Measurements from ENCODE around the gene CACNA1C.

The CACNA1C gene

DNA sequence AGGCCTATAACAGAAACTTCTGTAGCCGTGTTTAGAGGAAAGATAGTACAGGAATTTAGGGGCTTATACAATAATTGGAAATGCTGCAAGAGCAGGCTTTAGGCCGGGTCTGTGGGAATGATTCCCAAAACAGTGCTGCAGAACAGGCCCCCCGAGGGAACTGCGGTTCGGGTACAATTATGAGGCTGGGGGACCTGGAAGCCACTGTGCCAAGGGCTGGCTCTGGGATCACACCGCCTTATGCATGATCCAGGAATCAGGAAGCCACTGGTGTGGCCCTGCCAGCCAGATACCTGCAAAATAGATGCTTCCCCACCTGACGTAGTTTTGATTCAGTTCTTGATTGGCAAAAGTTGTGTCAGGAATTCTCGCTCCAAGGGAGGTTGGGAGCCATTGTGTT, 55.4 kb downstream of the CACNA1C start:
- no peak for DNase-seq
- H3K27ac ChIP-seq: no peak overlapping the region
- H3K36me3 ChIP-seq (replicated peaks): no peaks in the 10 kb centered on the region
- H3K27me3 ChIP-seq (replicated peaks): no peaks in the 10 kb centered on the region
- H3K4me3 ChIP-seq (ENCODE audit: low read depth, low read length): no peak overlapping the region
- in situ Hi-C loops (cut with HindIII; ENCODE audit: low pct_ligation_motif_present, low sequenced_read_pairs): no loop called here
- TF ChIP-seq, protein P1, sequence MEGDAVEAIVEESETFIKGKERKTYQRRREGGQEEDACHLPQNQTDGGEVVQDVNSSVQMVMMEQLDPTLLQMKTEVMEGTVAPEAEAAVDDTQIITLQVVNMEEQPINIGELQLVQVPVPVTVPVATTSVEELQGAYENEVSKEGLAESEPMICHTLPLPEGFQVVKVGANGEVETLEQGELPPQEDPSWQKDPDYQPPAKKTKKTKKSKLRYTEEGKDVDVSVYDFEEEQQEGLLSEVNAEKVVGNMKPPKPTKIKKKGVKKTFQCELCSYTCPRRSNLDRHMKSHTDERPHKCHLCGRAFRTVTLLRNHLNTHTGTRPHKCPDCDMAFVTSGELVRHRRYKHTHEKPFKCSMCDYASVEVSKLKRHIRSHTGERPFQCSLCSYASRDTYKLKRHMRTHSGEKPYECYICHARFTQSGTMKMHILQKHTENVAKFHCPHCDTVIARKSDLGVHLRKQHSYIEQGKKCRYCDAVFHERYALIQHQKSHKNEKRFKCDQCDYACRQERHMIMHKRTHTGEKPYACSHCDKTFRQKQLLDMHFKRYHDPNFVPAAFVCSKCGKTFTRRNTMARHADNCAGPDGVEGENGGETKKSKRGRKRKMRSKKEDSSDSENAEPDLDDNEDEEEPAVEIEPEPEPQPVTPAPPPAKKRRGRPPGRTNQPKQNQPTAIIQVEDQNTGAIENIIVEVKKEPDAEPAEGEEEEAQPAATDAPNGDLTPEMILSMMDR (IDR thresholded peaks at IDR 0.05; ENCODE audit: low read depth, low read length, missing control alignments): no peak

DNA sequence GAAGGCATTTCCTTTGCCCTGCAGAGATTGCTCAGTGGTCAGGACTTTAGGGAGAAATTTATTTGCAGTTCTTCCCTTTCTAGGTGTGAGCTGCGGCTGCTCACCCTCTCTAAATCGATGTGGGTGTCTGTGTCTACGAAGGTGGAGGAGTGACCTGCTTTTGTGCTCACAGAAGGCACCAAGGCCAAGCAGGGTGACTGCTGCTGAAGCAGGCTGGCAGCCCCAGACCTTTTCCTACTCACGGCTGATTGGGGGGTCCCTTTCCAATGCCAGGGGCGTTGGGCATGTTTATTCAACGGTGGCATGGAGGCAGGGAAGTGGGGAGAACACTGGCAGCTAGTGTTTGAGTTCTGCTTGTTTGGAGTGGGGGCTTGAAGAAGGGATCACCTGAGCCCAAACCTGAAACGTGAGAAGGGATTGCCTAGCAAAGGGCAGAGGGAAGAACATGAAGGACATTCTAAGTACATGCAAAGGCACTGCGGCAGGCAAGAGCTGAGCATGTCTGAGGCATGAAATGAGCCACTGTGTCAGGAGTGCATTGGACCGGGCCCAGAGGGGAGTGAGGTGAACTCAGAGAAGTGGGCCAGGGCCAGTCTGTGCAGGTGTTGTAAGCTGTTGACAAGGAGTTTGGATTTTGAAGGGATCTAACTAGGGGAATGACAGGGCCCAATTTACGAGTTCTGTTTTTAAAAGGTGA, 56.3 kb downstream of the CACNA1C start:
- Histone ChIP-seq H3K27me3 (replicated peaks) (no peaks in the 10 kb centered on the region), H3K27ac (no peak overlapping the region), H3K36me3 (replicated peaks) (no peaks in the 10 kb centered on the region), H3K4me3 (ENCODE audit: low read depth, low read length) (no peak overlapping the region)
- in situ Hi-C loops (cut with HindIII; ENCODE audit: low pct_ligation_motif_present, low sequenced_read_pairs): no loop called here
- TF ChIP-seq, protein P1 (IDR thresholded peaks at IDR 0.05; ENCODE audit: low read depth, low read length, missing control alignments): no peak
- no peak for DNase-seq

DNA sequence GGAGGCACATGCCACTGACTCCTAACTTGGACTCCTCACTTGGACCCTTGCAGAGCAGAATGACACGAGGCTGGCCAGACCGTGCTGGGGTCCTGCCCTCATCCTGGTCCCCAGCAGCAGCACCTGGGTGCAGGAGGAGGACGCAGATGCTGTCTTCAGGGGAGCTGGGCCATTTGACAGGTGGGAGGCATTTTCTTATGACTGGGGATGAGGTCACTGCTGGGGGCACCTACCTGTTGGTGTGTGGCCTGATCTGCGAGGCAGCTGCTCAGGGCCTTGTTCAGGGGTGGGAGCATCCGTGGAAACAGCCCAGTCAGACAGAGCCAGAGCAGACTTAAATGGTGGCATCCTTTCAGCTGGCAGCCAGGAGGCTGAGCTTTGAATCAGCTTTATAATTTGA, 57.3 kb downstream of the CACNA1C start:
- Histone ChIP-seq H3K36me3 (replicated peaks) (no peaks in the 10 kb centered on the region), H3K27ac (no peak overlapping the region), H3K27me3 (replicated peaks) (no peaks in the 10 kb centered on the region), H3K4me3 (ENCODE audit: low read depth, low read length) (no peak overlapping the region)
- in situ Hi-C loops (cut with HindIII; ENCODE audit: low pct_ligation_motif_present, low sequenced_read_pairs): no loop called here
- DNase-seq: no peak
- TF ChIP-seq, protein P1 (IDR thresholded peaks at IDR 0.05; ENCODE audit: low read depth, low read length, missing control alignments): no peak

DNA sequence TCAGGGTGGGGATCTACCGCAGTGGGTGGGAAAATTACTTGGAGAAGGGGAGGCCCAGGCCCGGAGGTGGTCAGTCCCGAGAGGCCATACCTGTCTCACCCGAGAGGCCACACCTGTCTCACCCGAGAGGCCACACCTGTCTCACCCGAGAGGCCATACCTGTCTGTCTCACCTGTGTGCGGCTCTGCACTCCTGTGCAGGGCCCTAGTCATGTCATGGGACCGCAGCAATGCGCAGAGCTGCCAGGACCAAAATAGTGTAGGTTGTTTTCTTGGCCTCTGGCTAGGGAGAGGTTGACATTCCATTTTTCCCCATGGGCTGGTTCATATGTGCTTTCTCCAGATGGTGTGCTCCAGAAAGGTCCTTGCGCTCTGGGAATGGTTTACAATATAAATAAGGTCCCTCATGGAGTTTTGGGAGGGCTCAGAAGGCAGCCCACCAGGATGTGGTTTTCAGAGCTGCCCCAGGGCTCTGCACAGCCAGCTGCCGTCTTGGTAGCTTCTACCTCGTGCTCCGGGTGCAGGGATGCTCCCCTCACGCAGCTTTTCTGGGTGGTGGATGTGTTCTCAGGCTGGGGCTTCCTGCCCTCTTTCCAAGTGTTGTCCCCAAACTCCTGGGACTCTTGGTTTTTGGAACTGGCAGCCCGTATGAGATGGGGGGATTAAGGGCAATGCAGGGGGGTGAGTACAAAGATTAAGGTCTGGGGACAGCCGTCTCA, 58.2 kb downstream of the CACNA1C start:
- H3K4me3 ChIP-seq (ENCODE audit: low read depth, low read length): no peak overlapping the region
- in situ Hi-C loops (cut with HindIII; ENCODE audit: low pct_ligation_motif_present, low sequenced_read_pairs): no loop called here
- no peak for DNase-seq
- no peaks in the 10 kb centered on the region for H3K36me3 ChIP-seq (replicated peaks)
- TF ChIP-seq, protein P1 (IDR thresholded peaks at IDR 0.05; ENCODE audit: low read depth, low read length, missing control alignments): no peak
- H3K27me3 ChIP-seq (replicated peaks): no peaks in the 10 kb centered on the region
- H3K27ac ChIP-seq: no peak overlapping the region

DNA sequence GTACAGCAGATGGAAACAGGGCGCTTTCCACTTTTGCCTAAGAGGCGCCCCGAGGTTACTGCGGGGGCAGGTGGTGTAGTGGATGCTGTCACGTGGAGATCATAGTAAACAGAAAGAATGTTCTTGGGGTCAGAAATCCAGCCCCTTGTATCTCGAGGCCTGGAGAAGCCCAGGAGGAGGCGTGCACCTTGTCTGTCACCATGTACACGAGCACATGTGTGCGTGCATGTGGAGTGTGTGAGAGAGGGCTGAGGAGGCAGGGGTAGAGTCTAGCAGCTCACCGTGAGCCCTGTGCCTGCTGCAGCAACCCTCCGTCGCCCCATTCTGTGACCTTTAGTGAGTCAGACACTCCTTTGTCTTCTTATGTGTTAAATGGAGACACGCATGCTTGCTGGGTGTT, 59.0 kb downstream of the CACNA1C start:
- TF ChIP-seq, protein P1 (IDR thresholded peaks at IDR 0.05; ENCODE audit: low read depth, low read length, missing control alignments): no peak
- no peaks in the 10 kb centered on the region for H3K27me3 ChIP-seq (replicated peaks)
- no peak overlapping the region for H3K27ac ChIP-seq
- H3K4me3 ChIP-seq (ENCODE audit: low read depth, low read length): no peak overlapping the region
- DNase-seq: no peak
- in situ Hi-C loops (cut with HindIII; ENCODE audit: low pct_ligation_motif_present, low sequenced_read_pairs): no loop called here
- no peaks in the 10 kb centered on the region for H3K36me3 ChIP-seq (replicated peaks)

All from brain microvascular endothelial cell (primary cell).